GM19438 (cell line): ENCODE data around the gene USP12.

Experiments used
- ATAC-seq: cut with Tn5 transposase; IDR thresholded peaks from one replicate; pipeline ENCODE4 v1.9.1; 2021; ENCODE audit warnings: low read depth; ENCODE audit not compliant: unreplicated experiment

The USP12 gene

DNA sequence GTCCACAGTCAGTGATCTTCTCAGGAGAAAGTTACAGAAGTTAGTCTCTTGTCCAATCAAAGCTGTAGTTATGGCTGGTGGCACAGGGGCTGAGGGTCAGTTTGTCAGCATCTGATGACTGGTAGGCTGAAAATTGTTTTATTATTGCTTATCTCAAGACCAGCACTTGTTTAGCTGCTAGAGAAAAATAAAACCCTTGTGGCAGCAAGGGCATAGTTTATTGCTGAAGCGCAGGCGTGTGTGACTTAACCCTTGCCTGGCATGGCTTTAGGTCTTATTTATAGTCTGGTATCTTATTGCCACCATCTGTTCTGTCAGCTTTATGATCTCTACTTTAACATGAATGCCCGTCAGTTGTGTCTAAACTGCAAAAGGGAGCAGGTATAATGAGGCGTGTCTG, 154.7 kb downstream of the USP12 start:
- no peak for ATAC-seq
